ENCODE results near the gene TMEM63B. TPM values are rescaled to one million over a fixed set of nuclear protein-coding genes. Genes with fewer than 3 reads are reported as not detected.
A peak's percentile ranks its signal among the peaks of the same experiment; 100 is the strongest.
"Not testable (repeated sequence)": the region's sequence is repeated elsewhere in the genome, so short reads cannot be mapped to it uniquely, and the experiment has no call there.

TMEM63B gene
- total and polyA plus RNA-seq, 4 donors: 6.1 to 23.5 (median 15.5) TPM

GRCh38 chr6:44193307-44193910, 66.1 kb downstream of the TMEM63B start:
- no peaks in the 10 kb centered on the region for H3K27me3 ChIP-seq (ENCODE audit: control insufficient read depth in 1 of 2, insufficient read depth in 2 of 2, low read length in 1 of 2)
- H3K4me3 ChIP-seq (ENCODE audit: low read length in 2 of 2): no peak overlapping the region
- intact Hi-C loops (cut with DNase I): no loop called here
- no peaks in the 10 kb centered on the region for H3K9me3 ChIP-seq (ENCODE audit: control insufficient read depth, low read length)
- WGBS, 2 donors: 95 to 98% methylated on average over 8 of the region's 8 CpGs
- H3K4me1 ChIP-seq (ENCODE audit: control insufficient read depth in 1 of 2, insufficient read depth in 2 of 2, low read length in 2 of 2): no peaks in the 10 kb centered on the region
- H3K27ac ChIP-seq (ENCODE audit: low read depth in 1 of 2, low read length in 2 of 2): no peak overlapping the region
- ATAC-seq (ENCODE audit: low FRiP score) (no peak), DNase-seq (peak in 1 of 2 donors; percentile 39)
- H3K36me3 ChIP-seq (ENCODE audit: control insufficient read depth in 1 of 2, insufficient read depth in 2 of 2, low read length in 1 of 2): no peaks in the 10 kb centered on the region

GRCh38 chr6:44194326-44194725, 67.0 kb downstream of the TMEM63B start:
- Histone ChIP-seq H3K4me3 (ENCODE audit: low read length in 2 of 2) (no peak overlapping the region), H3K27me3 (ENCODE audit: control insufficient read depth in 1 of 2, insufficient read depth in 2 of 2, low read length in 1 of 2) (no peaks in the 10 kb centered on the region), H3K36me3 (ENCODE audit: control insufficient read depth in 1 of 2, insufficient read depth in 2 of 2, low read length in 1 of 2) (no peaks in the 10 kb centered on the region), H3K9me3 (ENCODE audit: control insufficient read depth, low read length) (no peaks in the 10 kb centered on the region), H3K27ac (ENCODE audit: low read depth in 1 of 2, low read length in 2 of 2) (no peak overlapping the region), H3K4me1 (ENCODE audit: control insufficient read depth in 1 of 2, insufficient read depth in 2 of 2, low read length in 2 of 2) (no peaks in the 10 kb centered on the region)
- DNase-seq (peak in 1 of 2 donors; percentile 25), ATAC-seq (ENCODE audit: low FRiP score) (peak; percentile 36)
- WGBS, 2 donors: 79 to 95% methylated on average over 5 of the region's 5 CpGs
- intact Hi-C loops (cut with DNase I): no loop called here

GRCh38 chr6:44196351-44196750, 69.0 kb downstream of the TMEM63B start:
- H3K27ac ChIP-seq (ENCODE audit: low read depth in 1 of 2, low read length in 2 of 2); H3K27me3 ChIP-seq (ENCODE audit: control insufficient read depth in 1 of 2, insufficient read depth in 2 of 2, low read length in 1 of 2); intact Hi-C loops (cut with DNase I); ATAC-seq (ENCODE audit: low FRiP score); H3K4me1 ChIP-seq (ENCODE audit: control insufficient read depth in 1 of 2, insufficient read depth in 2 of 2, low read length in 2 of 2); H3K9me3 ChIP-seq (ENCODE audit: control insufficient read depth, low read length); H3K36me3 ChIP-seq (ENCODE audit: control insufficient read depth in 1 of 2, insufficient read depth in 2 of 2, low read length in 1 of 2); H3K4me3 ChIP-seq (ENCODE audit: low read length in 2 of 2): not testable (repeated sequence)
- DNase-seq: peak in 1 of 2 donors; percentile 51
- 94% methylated on average over 11 of the region's 11 CpGs for WGBS, 2 donors

- Histone ChIP-seq H3K9me3 (ENCODE audit: control insufficient read depth, low read length) (no peaks in the 10 kb centered on the region), H3K27ac (ENCODE audit: low read depth in 1 of 2, low read length in 2 of 2) (no peak overlapping the region), H3K4me3 (ENCODE audit: low read length in 2 of 2) (no peak overlapping the region), H3K27me3 (ENCODE audit: control insufficient read depth in 1 of 2, insufficient read depth in 2 of 2, low read length in 1 of 2) (no peaks in the 10 kb centered on the region), H3K36me3 (ENCODE audit: control insufficient read depth in 1 of 2, insufficient read depth in 2 of 2, low read length in 1 of 2) (no peaks in the 10 kb centered on the region), H3K4me1 (ENCODE audit: control insufficient read depth in 1 of 2, insufficient read depth in 2 of 2, low read length in 2 of 2) (no peaks in the 10 kb centered on the region)
- intact Hi-C loops (cut with DNase I): no loop called here
- DNase-seq: peak in 1 of 2 donors; percentile 8
- ATAC-seq (ENCODE audit: low FRiP score): no peak
- 13 to 14% methylated on average over 3 of the region's 3 CpGs for WGBS, 2 donors
Observed at GRCh38 chr6:44198684-44199083, 71.3 kb downstream of the TMEM63B start.

- H3K27ac ChIP-seq (ENCODE audit: low read depth in 1 of 2, low read length in 2 of 2): no peak overlapping the region
- H3K4me3 ChIP-seq (ENCODE audit: low read length in 2 of 2): no peak overlapping the region
- H3K36me3 ChIP-seq (ENCODE audit: control insufficient read depth in 1 of 2, insufficient read depth in 2 of 2, low read length in 1 of 2): no peaks in the 10 kb centered on the region
- peak in 1 of 2 donors; percentile 7 for DNase-seq
- no peaks in the 10 kb centered on the region for H3K27me3 ChIP-seq (ENCODE audit: control insufficient read depth in 1 of 2, insufficient read depth in 2 of 2, low read length in 1 of 2)
- 92 to 97% methylated on average over 4 of the region's 4 CpGs for WGBS, 2 donors
- H3K9me3 ChIP-seq (ENCODE audit: control insufficient read depth, low read length): no peaks in the 10 kb centered on the region
- H3K4me1 ChIP-seq (ENCODE audit: control insufficient read depth in 1 of 2, insufficient read depth in 2 of 2, low read length in 2 of 2): no peaks in the 10 kb centered on the region
- intact Hi-C loops (cut with DNase I): no loop called here
- no peak for ATAC-seq (ENCODE audit: low FRiP score)
Observed at GRCh38 chr6:44199883-44200282, 72.5 kb downstream of the TMEM63B start.

GRCh38 chr6:44201200-44201599, 73.8 kb downstream of the TMEM63B start:
- ATAC-seq (ENCODE audit: low FRiP score): no peak
- 94 to 96% methylated on average over 3 of the region's 3 CpGs for WGBS, 2 donors
- H3K9me3 ChIP-seq (ENCODE audit: control insufficient read depth, low read length): no peaks in the 10 kb centered on the region
- no peak overlapping the region for H3K4me3 ChIP-seq (ENCODE audit: low read length in 2 of 2)
- peak in 1 of 2 donors; percentile 35 for DNase-seq
- H3K36me3 ChIP-seq (ENCODE audit: control insufficient read depth in 1 of 2, insufficient read depth in 2 of 2, low read length in 1 of 2): no peaks in the 10 kb centered on the region
- no peak overlapping the region for H3K27ac ChIP-seq (ENCODE audit: low read depth in 1 of 2, low read length in 2 of 2)
- no peaks in the 10 kb centered on the region for H3K27me3 ChIP-seq (ENCODE audit: control insufficient read depth in 1 of 2, insufficient read depth in 2 of 2, low read length in 1 of 2)
- no peaks in the 10 kb centered on the region for H3K4me1 ChIP-seq (ENCODE audit: control insufficient read depth in 1 of 2, insufficient read depth in 2 of 2, low read length in 2 of 2)
- intact Hi-C loops (cut with DNase I): no loop called here

GRCh38 chr6:44201638-44202303, 74.4 kb downstream of the TMEM63B start:
- Histone ChIP-seq H3K4me1 (ENCODE audit: control insufficient read depth in 1 of 2, insufficient read depth in 2 of 2, low read length in 2 of 2) (no peaks in the 10 kb centered on the region), H3K27me3 (ENCODE audit: control insufficient read depth in 1 of 2, insufficient read depth in 2 of 2, low read length in 1 of 2) (no peaks in the 10 kb centered on the region), H3K9me3 (ENCODE audit: control insufficient read depth, low read length) (no peaks in the 10 kb centered on the region), H3K27ac (ENCODE audit: low read depth in 1 of 2, low read length in 2 of 2) (no peak overlapping the region), H3K4me3 (ENCODE audit: low read length in 2 of 2) (no peak overlapping the region), H3K36me3 (ENCODE audit: control insufficient read depth in 1 of 2, insufficient read depth in 2 of 2, low read length in 1 of 2) (no peaks in the 10 kb centered on the region)
- intact Hi-C loops (cut with DNase I): no loop called here
- 85 to 88% methylated on average over 11 of the region's 11 CpGs for WGBS, 2 donors
- ATAC-seq (ENCODE audit: low FRiP score): no peak
- peak in 1 of 2 donors; percentile 53 for DNase-seq

- 84 to 96% methylated on average over 4 of the region's 4 CpGs for WGBS, 2 donors
- H3K27ac ChIP-seq (ENCODE audit: low read depth in 1 of 2, low read length in 2 of 2): no peak overlapping the region
- no peak for ATAC-seq (ENCODE audit: low FRiP score)
Observed at GRCh38 chr6:44202332-44202971, 75.1 kb downstream of the TMEM63B start.

More at GRCh38 chr6:44202332-44202971, 75.1 kb downstream of the TMEM63B start:
- H3K36me3 ChIP-seq (ENCODE audit: control insufficient read depth in 1 of 2, insufficient read depth in 2 of 2, low read length in 1 of 2): no peaks in the 10 kb centered on the region
- no peaks in the 10 kb centered on the region for H3K4me1 ChIP-seq (ENCODE audit: control insufficient read depth in 1 of 2, insufficient read depth in 2 of 2, low read length in 2 of 2)
- DNase-seq: peak in 1 of 2 donors; percentile 37
- intact Hi-C loops (cut with DNase I): no loop called here
- no peaks in the 10 kb centered on the region for H3K9me3 ChIP-seq (ENCODE audit: control insufficient read depth, low read length)
- H3K27me3 ChIP-seq (ENCODE audit: control insufficient read depth in 1 of 2, insufficient read depth in 2 of 2, low read length in 1 of 2): no peaks in the 10 kb centered on the region
- H3K4me3 ChIP-seq (ENCODE audit: low read length in 2 of 2): no peak overlapping the region

Measured in aorta (tissue), 5 donors.